Hematopoietic multipotent progenitor cell treated with erythropoietin and hydrocortisone succinate and interleukin-3 and kit ligand, for 4 days (in vitro differentiated cells): ENCODE data around the gene ELAVL1.

ENCODE experiments used
- DNase-seq: peaks from one replicate; pipeline ENCODE4 v3.0.0-alpha.2; 2015

The ELAVL1 gene

DNA sequence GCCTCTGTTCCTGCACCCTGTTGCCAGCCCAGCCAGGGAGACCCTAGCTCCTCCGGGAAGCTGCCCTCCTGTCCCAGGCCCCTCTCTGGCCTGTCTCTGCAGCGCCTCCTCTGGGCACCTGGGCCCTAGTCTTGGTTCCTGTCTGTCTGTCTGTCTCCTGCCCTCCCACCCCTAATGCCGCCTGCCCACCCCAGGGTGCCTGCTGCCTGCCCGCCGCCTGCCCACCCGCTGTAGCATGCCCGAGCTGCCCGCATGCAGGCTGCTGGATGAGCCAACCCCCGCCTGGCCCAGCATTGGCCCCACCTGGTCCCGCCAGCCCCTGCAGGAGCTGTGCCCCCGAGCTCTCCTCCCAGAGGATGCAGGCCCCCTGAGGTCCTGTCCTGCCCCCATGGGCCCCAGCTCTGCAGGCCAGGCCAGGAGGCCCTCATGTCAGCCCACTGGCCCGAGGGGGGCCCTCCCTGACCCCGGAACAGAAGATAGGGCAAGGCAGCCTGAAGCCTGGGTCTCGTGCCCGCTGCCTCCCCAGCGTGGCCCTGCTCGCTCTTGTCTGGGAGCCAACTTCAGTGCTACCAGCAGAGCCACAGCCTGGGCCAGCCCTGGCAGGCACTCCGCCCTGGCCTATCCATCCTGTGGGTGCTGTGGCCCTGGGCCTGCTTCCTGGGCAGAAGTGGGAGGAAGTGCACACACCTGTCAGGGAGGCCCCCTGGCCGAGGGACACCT is 96.5 kb downstream of the ELAVL1 start:
- DNase-seq = no peak
